Lower leg skin (tissue), 4 donors: ENCODE measurements around the gene MBD3. TPM values are rescaled to one million over a fixed set of nuclear protein-coding genes. Genes with fewer than 3 reads are reported as not detected.

Experiments
- DNase-seq, 2 donors: peaks; one replicate each; pipeline ENCODE4 v3.0.0-alpha.2; 2019; ENCODE audit warnings: low spot score in 2 of 2
- H3K4me3 ChIP-seq: fragments of 200-600 bp; sonication (generic); 2 replicates; pipeline ENCODE4 v1.5.1; 2017; ENCODE audit warnings: mild to moderate bottlenecking, low read depth; ENCODE audit not compliant: poor library complexity, severe bottlenecking
- POLR2A ChIP-seq, 2 donors: fragments of 450-650 bp; IDR thresholded peaks; one replicate each; pipeline ENCODE4 v1.6.1; 2016 to 2017; ENCODE audit warnings: antibody characterized with exemption in 2 of 2, mild to moderate bottlenecking in 1 of 2, moderate library complexity in 1 of 2
- WGBS, 2 donors: methylation state at CpG; one replicate each; pipeline ENCODE4 v1.1.5; 2018; 5-methylcytosine and 5-hydroxymethylcytosine counted together
- intact Hi-C: fragments of 100-400 bp; cut with DNase I; formaldehyde crosslinking; loops from one replicate; pipeline ENCODE4 v1.15.0; 2023; ENCODE audit warnings: low total_unique reads
- total RNA-seq, 4 donors: library from RNA; depleted of rRNA; stranded (reverse); fragments of >200 nt; gene quantifications; one replicate each; pipeline ENCODE4 v1.1.0, GENCODE V29; 2016
- TF ChIP-seq, protein P1 (sequence below), 3 donors: fragments of 450-650 bp; IDR thresholded peaks; one replicate each; pipeline ENCODE4 v1.5.1; 2016; ENCODE audit warnings: antibody characterized with exemption in 3 of 3, mild to moderate bottlenecking in 3 of 3, moderate library complexity in 2 of 3

The MBD3 gene
- total RNA-seq, 4 donors from 2014 or later = 51.7 to 85.7 (median 79.3) TPM

DNA sequence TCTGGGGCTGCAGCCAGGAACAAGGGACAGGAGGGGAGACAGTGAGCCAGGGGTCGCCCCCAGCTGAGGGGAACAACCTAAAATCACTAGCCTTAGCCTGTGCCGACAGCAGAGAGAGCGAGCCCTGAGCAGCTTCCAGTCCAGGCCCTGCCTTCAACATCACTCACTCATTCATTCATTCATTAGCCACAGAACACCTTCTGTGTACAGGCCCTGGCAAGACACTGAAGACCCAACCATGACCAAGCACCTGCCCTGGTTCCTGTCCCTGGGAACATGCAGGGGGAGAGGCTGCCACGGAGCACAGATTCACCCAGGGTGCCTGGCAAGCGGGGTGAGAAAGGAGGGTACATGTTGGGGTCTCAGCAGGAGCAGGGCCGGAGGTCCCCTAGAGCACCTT is 29.4 kb downstream of the MBD3 start:
- intact Hi-C loops = no loop called here
- DNase-seq = no peak
- WGBS, 2 donors = 86 to 90% methylated on average over 6 of the region's 6 CpGs
- TF ChIP-seq, protein P1, sequence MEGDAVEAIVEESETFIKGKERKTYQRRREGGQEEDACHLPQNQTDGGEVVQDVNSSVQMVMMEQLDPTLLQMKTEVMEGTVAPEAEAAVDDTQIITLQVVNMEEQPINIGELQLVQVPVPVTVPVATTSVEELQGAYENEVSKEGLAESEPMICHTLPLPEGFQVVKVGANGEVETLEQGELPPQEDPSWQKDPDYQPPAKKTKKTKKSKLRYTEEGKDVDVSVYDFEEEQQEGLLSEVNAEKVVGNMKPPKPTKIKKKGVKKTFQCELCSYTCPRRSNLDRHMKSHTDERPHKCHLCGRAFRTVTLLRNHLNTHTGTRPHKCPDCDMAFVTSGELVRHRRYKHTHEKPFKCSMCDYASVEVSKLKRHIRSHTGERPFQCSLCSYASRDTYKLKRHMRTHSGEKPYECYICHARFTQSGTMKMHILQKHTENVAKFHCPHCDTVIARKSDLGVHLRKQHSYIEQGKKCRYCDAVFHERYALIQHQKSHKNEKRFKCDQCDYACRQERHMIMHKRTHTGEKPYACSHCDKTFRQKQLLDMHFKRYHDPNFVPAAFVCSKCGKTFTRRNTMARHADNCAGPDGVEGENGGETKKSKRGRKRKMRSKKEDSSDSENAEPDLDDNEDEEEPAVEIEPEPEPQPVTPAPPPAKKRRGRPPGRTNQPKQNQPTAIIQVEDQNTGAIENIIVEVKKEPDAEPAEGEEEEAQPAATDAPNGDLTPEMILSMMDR (IDR thresholded peaks at IDR 0.05) = no peak
- TF ChIP-seq POLR2A (IDR thresholded peaks at IDR 0.05) = no peak
- H3K4me3 ChIP-seq = no peak overlapping the region

DNA sequence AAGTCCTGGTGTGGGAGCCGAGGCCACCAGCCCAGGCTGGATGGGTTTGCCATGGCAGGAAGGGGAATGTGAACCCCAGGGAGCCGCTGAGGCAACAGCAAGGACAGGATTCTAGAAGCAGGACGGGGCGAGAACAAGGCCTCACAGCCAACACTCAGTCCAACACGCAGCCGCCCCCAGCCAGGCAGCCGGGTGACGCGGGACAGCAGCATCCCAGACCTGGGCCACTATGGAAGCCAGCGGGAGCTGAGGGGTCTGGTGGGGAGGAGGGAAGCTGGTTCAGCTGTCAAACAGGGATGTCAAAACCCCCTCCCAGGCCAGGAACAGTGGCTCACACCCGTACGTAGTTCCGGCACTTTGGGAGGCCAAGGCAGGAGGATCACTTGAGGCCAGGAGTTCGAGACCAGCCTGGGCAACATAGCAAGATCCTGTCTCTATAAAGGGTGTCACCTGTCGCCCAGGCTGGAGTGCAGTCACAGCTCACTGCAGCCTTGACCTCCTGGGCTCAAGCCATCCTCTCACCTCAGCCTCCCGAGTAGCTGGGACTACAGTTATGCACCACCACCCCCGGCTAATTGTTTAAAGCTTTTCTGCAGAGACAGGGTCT is 31.3 kb downstream of the MBD3 start:
- no peak for DNase-seq
- no peak overlapping the region for H3K4me3 ChIP-seq
- intact Hi-C loops = no loop called here
- no peak for TF ChIP-seq POLR2A (IDR thresholded peaks at IDR 0.05)
- TF ChIP-seq, protein P1 (IDR thresholded peaks at IDR 0.05) = no peak
- WGBS, 2 donors = 89% methylated on average over 15 to 17 of the region's 17 CpGs

DNA sequence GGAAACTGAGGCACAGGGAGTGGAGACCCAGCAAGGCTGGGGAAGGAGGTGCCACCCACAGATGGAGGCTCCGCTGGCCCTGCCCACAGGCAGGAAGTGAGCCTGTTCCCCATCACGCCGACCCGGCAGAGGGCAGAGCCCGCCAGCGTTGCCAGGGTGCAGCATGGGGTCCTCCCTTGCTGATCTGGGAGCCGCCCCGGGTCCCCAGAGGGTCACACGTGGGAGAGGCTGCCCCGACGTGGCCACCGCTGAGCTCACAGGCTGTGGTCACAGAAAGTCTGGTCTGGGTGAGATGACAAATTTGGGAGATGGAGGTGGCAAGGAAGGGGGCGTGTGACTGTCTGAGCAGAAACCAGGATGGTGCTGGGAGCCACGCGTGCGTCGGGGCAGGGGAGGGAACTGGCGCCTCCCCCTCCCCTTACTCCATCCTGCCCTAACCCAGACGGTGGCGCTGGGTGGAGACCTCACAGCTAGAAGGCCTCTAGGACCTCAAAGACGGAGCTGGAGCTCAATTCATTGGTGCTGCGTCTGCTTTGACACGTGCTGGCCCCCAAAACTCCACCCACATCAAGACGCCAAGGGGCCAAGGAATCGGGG is 32.3 kb downstream of the MBD3 start:
- WGBS, 2 donors = 55 to 57% methylated on average over 23 to 24 of the region's 25 CpGs
- no peak for TF ChIP-seq POLR2A (IDR thresholded peaks at IDR 0.05)
- TF ChIP-seq, protein P1 (IDR thresholded peaks at IDR 0.05) = no peak
- DNase-seq = no peak
- intact Hi-C loops = no loop called here
- H3K4me3 ChIP-seq = no peak overlapping the region

DNA sequence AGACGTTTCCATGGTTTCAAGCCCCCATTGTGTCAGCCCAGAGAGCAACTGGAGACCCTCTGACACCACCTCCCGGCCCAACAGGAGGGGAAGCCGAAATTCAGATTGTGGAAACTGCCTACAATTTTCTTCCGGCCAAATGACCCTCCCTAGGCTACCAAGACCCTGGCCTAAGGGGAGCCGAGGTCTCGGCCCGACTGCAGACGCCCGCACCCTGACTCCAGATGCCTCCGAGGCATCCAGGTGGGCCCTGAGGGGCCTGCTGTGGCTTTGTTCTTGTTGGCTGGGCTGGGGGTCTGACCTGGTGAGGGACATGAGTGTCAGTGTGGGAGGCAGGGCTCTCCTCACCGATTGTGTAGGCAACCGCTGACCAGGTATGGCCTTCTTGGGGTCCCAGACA is 34.1 kb downstream of the MBD3 start:
- TF ChIP-seq, protein P1 (IDR thresholded peaks at IDR 0.05) = no peak
- no peak for TF ChIP-seq POLR2A (IDR thresholded peaks at IDR 0.05)
- WGBS, 2 donors = 82 to 87% methylated on average over 6 to 12 of the region's 12 CpGs

DNA sequence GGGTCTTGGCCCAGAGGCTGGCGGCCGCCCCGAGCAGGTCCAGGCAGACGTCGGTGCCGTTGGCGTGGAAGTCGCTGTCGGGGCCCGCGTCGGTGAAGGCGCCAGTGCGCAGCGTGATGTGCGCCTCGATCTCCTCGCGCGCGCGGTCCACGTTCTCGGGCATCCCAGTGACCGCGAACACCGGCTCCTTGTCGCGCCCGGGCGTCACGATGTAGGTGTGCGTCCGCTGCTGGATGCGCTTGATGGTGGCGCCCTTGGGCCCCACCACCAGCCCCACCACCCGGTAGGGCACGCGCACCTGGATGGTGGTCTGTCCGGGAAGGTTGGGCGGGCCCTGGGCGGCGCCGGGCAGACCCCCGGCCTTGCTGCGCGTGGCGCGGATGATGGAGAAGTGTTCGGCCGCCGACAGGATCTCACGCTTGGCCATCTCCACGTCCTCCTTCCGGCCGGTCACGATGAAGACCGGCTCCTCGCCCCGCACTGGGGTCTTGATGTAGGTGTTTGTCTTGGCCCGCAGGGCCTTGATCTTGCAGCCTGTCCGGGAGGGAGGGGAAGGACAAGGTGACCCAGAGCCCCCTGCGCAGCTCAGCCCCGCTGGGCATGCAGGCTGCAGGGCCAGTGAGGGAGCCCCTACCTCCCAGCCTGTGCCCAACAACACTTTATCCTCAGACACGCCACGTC is 36.1 kb downstream of the MBD3 start:
- 96% methylated on average over 53 to 62 of the region's 66 CpGs for WGBS, 2 donors
- intact Hi-C loops = no loop called here
- H3K4me3 ChIP-seq = no peak overlapping the region
- TF ChIP-seq, protein P1 (IDR thresholded peaks at IDR 0.05) = no peak
- no peak for TF ChIP-seq POLR2A (IDR thresholded peaks at IDR 0.05)
- DNase-seq = no peak

More for the DNA sequence above, 34.1 kb downstream of the MBD3 start:
- intact Hi-C loops = no loop called here
- DNase-seq = no peak
- no peak overlapping the region for H3K4me3 ChIP-seq
